HG02763 (cell line): ENCODE data around the gene WASHC1.
"Not testable (repeated sequence)": the region's sequence is repeated elsewhere in the genome, so short reads cannot be mapped to it uniquely, and the experiment has no call there.

Source experiments
- ATAC-seq: cut with Tn5 transposase; IDR thresholded peaks from one replicate; pipeline ENCODE4 v1.9.1; 2021; ENCODE audit warnings: mild to moderate bottlenecking, moderate library complexity; ENCODE audit not compliant: unreplicated experiment

WASHC1 gene

GRCh38 chr9:16875-17274, 12.4 kb downstream of the WASHC1 start:
- not testable (repeated sequence) for ATAC-seq

GRCh38 chr9:14129-14809, 15.0 kb downstream of the WASHC1 start:
- not testable (repeated sequence) for ATAC-seq

GRCh38 chr9:11206-11605, 18.1 kb downstream of the WASHC1 start:
- not testable (repeated sequence) for ATAC-seq

GRCh38 chr9:10653-11053, 18.6 kb downstream of the WASHC1 start:
- not testable (repeated sequence) for ATAC-seq

GRCh38 chr9:10207-10606, 19.0 kb downstream of the WASHC1 start:
- not testable (repeated sequence) for ATAC-seq
